Activated T-helper 2 cell treated with anti-CD3 and anti-CD28 coated beads, Interferon-gamma antibody, Interleukin-2, Interleukin-4, amounts not matched to agents 10 μg/mL and 5 μg/mL and 100 μg/mL, durations not matched to agents 14 hours and 24 hours and 36 hours (primary cell): ENCODE data around the gene SLC25A12. TPM values are rescaled to one million over a fixed set of nuclear protein-coding genes. Genes with fewer than 3 reads are reported as not detected.
"Not testable (repeated sequence)": the region's sequence is repeated elsewhere in the genome, so short reads cannot be mapped to it uniquely, and the experiment has no call there.

Source experiments
- DNase-seq: peaks from one replicate; pipeline ENCODE4 v3.0.0; 2021; ENCODE audit warnings: low spot score
- H3K27ac Mint-ChIP-seq: one replicate; pipeline ENCODE4 v1.8.0; 2021; ENCODE audit warnings: mixed read lengths
- H3K27me3 Mint-ChIP-seq: one replicate; pipeline ENCODE4 v1.8.0; 2021; ENCODE audit warnings: low read depth, mixed read lengths
- H3K36me3 Mint-ChIP-seq: one replicate; pipeline ENCODE4 v1.8.0; 2021; ENCODE audit warnings: low read depth, mixed read lengths
- H3K4me1 Mint-ChIP-seq: one replicate; pipeline ENCODE4 v1.8.0; 2021; ENCODE audit warnings: low read depth, mixed read lengths
- H3K4me3 Mint-ChIP-seq: one replicate; pipeline ENCODE4 v1.8.0; 2021; ENCODE audit warnings: low read depth, mild to moderate bottlenecking, moderate library complexity, mixed read lengths
- H3K9me3 Mint-ChIP-seq: one replicate; pipeline ENCODE4 v1.8.0; 2021; ENCODE audit warnings: mixed read lengths
- intact Hi-C: fragments of 100-400 bp; cut with micrococcal nuclease; formaldehyde crosslinking; loops from one replicate; pipeline ENCODE4 v1.15.1; 2023
- total RNA-seq: library from RNA; stranded (reverse); gene quantifications from 2 replicates; pipeline ENCODE4 v1.2.3, GENCODE V29; 2022

Gene SLC25A12
- total RNA-seq, 1 donor from 2014 or later = 27.2 TPM

DNA sequence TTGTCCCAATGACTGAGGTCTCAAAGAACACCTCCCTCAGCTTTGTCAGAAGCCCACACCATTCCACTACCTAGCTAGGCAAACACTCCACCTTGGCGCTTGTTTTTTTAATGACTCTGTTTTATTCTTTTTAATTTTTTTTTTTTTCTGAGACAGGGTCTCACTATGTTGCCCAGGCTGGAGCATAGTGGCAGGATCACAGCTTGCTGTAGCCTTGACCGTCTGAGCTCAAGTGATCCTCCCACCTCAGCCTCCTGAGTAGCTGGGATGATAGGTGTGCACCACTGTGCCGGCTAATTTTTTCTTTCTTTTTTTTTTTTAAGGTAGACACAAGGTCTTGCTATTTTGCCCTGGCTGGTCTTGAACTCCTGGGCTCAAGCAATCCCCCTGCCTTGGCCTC, 101.9 kb downstream of the SLC25A12 start:
- H3K36me3 Mint-ChIP-seq = peaks cover 44% of the 10 kb centered on the region
- intact Hi-C loops = loop anchor here (5.0 to 10.0 kb wide), 2 partner anchors 67 to 85 kb away; no protein-coding TSS in a partner anchor

DNA sequence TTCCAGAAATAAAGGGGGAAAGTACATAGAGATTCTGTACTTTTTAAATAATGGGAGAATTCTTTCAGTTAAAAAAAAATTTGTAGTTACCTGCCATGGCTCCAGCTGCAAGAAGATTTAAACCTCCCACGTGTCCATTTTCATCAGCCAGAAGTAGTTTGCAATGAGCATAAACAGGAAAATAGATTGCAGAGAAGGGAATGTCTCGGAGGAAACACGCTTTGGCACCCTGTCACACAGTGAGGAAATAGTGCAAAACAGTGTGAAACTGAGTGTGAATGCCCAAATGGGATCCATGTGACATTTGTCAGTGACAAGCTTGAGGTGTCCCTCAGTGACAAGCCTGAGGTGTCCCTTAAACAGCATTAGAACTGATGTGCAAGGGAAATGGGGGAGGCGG, 102.7 kb downstream of the SLC25A12 start:
- H3K4me1 Mint-ChIP-seq = peaks cover 15% of the 10 kb centered on the region
- peaks cover 52% of the 10 kb centered on the region for H3K36me3 Mint-ChIP-seq
- H3K9me3 Mint-ChIP-seq = no peaks in the 10 kb centered on the region
- intact Hi-C loops = loop anchor here (5.0 to 10.0 kb wide), 2 partner anchors 67 to 86 kb away; no protein-coding TSS in a partner anchor
- DNase-seq = no peak
- H3K4me3 Mint-ChIP-seq = no peak overlapping the region
- H3K27ac Mint-ChIP-seq = no peak overlapping the region
- H3K27me3 Mint-ChIP-seq = no peaks in the 10 kb centered on the region

More for the DNA sequence above, 101.9 kb downstream of the SLC25A12 start:
- Mint-ChIP-seq H3K4me1 (peaks cover 15% of the 10 kb centered on the region), H3K9me3 (no peaks in the 10 kb centered on the region), H3K4me3 (no peak overlapping the region), H3K27me3 (no peaks in the 10 kb centered on the region), H3K27ac (no peak overlapping the region)
- no peak for DNase-seq

DNA sequence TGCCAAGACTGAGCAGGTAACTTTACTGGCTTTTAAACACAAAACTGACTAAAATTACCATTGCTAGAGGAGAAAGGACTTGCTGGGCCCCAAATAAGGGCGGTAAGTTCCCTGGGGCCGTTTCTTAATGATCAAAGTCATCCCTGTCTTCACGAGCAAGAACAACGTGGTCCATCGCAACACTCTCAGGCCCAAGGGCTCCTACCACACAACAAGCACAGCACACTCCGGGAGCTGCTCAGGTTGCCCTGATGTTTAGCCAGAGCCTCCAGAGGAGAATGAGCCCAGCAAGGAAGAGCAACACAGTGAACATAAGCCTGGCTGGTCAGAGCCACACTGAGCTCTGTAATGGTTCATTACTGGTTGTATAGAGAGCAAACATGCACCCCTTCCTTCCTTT, 104.1 kb downstream of the SLC25A12 start:
- no peaks in the 10 kb centered on the region for H3K9me3 Mint-ChIP-seq
- H3K4me1 Mint-ChIP-seq = peaks cover 11% of the 10 kb centered on the region
- H3K4me3 Mint-ChIP-seq = no peak overlapping the region
- intact Hi-C loops = loop anchor here (5.0 to 10.0 kb wide), 2 partner anchors 65 to 87 kb away; no protein-coding TSS in a partner anchor
- peaks cover 60% of the 10 kb centered on the region for H3K36me3 Mint-ChIP-seq
- no peak overlapping the region for H3K27ac Mint-ChIP-seq
- no peak for DNase-seq
- no peaks in the 10 kb centered on the region for H3K27me3 Mint-ChIP-seq

DNA sequence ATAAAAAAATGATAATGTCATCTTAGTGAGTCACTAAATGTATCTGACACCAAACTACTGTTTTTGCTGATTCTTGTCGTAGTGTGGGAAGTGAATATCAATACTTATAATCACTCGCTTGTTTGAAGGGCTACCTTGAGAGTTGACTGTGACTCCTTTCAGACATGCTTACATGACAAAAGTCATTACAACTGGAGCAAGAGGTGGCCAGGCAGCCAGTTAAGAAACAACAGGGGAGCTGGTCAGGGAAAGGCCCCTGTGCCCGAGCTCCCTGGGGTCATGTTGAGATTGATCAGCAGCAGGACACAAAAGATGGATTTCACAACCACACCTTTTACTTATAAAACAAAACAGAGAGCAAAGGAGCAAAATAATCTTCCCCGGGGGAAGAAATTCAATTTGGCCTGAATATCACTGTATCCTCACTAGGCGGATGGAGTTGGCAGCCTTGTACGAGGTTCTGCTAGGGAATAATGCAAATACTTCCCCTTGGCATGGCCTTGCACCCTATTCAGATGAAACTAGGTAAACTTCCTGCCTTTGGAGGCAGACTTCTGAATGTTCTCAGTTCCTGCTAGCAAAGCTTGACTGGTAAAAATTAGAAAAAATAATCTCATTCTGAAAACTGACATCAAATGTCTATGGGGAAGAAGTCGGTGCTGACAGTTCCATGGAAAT, 105.6 kb downstream of the SLC25A12 start:
- no peak overlapping the region for H3K27ac Mint-ChIP-seq
- intact Hi-C loops = no loop called here
- H3K9me3 Mint-ChIP-seq = no peaks in the 10 kb centered on the region
- no peak overlapping the region for H3K4me3 Mint-ChIP-seq
- H3K4me1 Mint-ChIP-seq = no peaks in the 10 kb centered on the region
- peaks cover 65% of the 10 kb centered on the region for H3K36me3 Mint-ChIP-seq
- DNase-seq = no peak
- H3K27me3 Mint-ChIP-seq = no peaks in the 10 kb centered on the region

DNA sequence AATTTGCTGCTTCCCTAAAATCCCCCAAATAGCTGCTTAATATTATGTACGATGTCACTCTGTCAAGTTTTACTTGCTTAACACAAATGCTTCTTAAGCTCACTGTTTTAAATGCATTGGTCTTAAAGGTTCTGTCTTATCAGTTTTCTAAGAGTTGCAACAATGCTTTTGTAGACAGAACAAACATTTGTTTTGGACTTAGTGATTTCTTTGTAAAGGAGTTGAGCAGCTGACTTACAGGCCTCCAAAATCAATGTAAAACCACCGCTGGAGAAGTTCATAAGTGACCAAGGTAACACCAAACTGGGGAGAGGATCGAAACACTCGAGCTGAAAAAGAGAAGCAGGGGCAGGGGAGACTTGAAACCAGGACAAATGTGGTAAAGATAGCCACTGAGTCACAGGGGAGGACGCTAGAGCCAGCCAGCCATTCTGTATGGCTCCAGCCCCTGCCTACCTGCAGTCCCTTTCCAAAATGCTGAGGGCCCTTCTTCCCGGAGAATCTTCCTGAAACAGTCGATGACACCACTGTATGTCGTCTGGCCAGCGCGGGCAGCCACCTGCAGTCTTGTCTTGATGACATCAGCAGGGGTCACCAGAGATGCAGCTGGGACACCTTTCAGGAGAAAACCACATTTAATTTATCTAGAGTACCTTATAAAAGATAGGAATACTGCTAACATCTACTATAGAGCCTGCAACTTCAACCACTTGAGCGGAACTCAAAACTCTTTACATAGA, 106.5 kb downstream of the SLC25A12 start:
- Mint-ChIP-seq H3K4me3 (no peak overlapping the region), H3K27ac (no peak overlapping the region), H3K9me3 (peaks cover 3% of the 10 kb centered on the region), H3K27me3 (no peaks in the 10 kb centered on the region), H3K36me3 (peaks cover 63% of the 10 kb centered on the region), H3K4me1 (no peaks in the 10 kb centered on the region)
- intact Hi-C loops = no loop called here
- DNase-seq = no peak

DNA sequence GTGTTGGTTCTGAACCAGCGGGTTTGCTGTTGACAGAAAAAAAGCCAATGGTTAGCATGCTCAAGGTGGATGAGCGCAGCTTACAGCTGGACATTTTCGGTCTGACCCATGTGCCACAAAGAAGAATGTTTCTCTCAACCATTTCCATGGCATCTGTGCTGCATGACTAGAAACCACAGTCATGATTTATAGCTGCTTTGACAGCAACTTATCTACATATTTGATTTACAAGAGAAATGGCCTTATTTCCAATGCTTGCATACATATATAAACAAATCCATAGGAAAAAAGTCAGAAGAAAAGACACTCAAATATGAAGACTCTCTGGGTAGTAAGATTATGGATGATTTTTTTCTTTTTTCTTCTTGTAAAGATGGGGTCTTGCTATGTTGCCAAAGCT, 108.6 kb downstream of the SLC25A12 start:
- DNase-seq = no peak
- Mint-ChIP-seq H3K4me3 (no peak overlapping the region), H3K27me3 (no peaks in the 10 kb centered on the region), H3K27ac (no peak overlapping the region), H3K9me3 (peaks cover 3% of the 10 kb centered on the region), H3K36me3 (peaks cover 56% of the 10 kb centered on the region), H3K4me1 (no peaks in the 10 kb centered on the region)
- intact Hi-C loops = no loop called here

DNA sequence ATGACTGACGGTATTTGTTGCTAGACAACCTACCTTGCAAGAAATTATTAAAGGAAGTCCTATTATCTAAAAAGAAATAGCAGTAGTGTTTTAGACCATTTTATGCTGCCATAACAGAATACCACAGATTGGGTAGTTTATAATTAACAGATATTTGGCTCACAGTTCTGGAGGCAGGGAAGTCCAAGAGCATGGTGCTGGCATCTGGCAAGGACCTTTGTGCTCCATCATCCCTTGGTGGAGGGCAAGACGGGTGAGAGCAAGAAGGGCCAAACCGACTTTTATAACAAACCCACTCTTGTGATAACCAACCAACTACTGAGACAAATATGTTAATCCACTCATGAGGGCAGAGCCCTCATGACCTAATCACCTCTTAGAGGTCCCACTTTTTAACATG, 115.5 kb downstream of the SLC25A12 start:
- Mint-ChIP-seq H3K36me3 (peaks cover 28% of the 10 kb centered on the region), H3K4me1 (no peaks in the 10 kb centered on the region), H3K4me3 (no peak overlapping the region), H3K27me3 (no peaks in the 10 kb centered on the region), H3K27ac (no peak overlapping the region), H3K9me3 (peaks cover 11% of the 10 kb centered on the region)
- no peak for DNase-seq
- intact Hi-C loops = no loop called here

DNA sequence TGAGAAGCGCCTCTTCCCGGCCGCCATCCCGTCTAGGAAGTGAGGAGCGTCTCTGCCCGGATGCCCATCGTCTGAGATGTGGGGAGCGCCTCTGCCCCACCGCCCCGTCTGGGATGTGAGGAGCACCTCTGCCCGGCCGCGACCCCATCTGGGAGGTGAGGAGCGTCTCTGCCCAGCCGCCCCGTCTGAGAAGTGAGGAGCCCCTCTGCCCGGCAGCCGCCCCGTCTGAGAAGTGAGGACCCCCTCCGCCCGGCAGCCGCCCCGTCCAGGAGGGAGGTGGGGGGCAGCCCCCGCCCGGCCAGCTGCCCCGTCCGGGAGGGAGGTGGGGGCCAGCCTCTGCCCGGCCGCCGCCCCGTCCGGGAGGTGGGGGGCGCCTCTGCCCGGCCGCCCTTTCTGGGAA, 119.5 kb downstream of the SLC25A12 start:
- H3K27ac Mint-ChIP-seq = not testable (repeated sequence)

DNA sequence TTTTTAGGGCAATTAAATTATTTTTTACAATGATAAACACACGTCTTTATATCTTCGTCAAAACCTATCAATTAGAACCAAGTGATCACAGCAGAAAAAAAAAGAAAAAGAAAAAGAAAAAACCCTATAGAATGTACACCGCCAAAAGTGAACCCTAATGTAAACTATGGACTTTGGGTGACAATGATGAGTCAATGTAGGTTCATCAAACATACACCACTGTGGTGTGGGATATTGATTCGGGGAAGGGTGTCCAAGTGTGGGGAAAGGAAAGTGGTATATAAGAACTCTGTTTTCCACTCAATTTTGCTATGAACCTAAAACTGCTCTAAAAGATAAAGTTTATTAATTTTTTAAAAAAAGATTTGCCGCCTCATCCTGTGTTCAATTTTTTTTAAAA, 121.7 kb downstream of the SLC25A12 start:
- no peaks in the 10 kb centered on the region for H3K4me1 Mint-ChIP-seq
- H3K27ac Mint-ChIP-seq = no peak overlapping the region
- H3K36me3 Mint-ChIP-seq = peaks cover 16% of the 10 kb centered on the region
- no peaks in the 10 kb centered on the region for H3K27me3 Mint-ChIP-seq
- intact Hi-C loops = no loop called here
- no peak overlapping the region for H3K4me3 Mint-ChIP-seq
- H3K9me3 Mint-ChIP-seq = peaks cover 11% of the 10 kb centered on the region
- no peak for DNase-seq

More for the DNA sequence above, 119.5 kb downstream of the SLC25A12 start:
- H3K4me1 Mint-ChIP-seq, DNase-seq, intact Hi-C loops, H3K27me3 Mint-ChIP-seq, H3K4me3 Mint-ChIP-seq: not testable (repeated sequence)
- Mint-ChIP-seq H3K9me3 (peaks cover 18% of the 10 kb centered on the region), H3K36me3 (peaks cover 20% of the 10 kb centered on the region)

DNA sequence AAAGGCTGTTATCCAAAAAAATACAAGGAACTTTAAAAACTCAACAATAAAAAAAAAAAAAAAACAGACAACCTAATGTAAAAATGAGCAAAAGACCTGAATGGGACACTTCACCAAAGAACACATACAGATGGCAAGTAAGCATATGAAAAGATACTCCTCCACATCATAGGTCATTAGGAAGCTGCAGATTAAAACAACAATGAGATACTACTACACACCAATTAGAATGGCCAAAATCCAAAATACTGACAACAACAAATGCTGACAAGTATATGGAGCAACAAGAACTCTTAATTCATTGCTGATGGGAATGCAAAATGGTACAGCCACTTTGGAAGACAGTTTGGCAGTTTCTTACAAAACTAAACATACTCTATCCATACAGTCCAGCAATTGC, 122.6 kb downstream of the SLC25A12 start:
- no peak overlapping the region for H3K4me3 Mint-ChIP-seq
- no peak overlapping the region for H3K27ac Mint-ChIP-seq
- intact Hi-C loops = no loop called here
- peaks cover 14% of the 10 kb centered on the region for H3K36me3 Mint-ChIP-seq
- H3K9me3 Mint-ChIP-seq = peaks cover 11% of the 10 kb centered on the region
- no peak for DNase-seq
- no peaks in the 10 kb centered on the region for H3K27me3 Mint-ChIP-seq
- H3K4me1 Mint-ChIP-seq = no peaks in the 10 kb centered on the region

DNA sequence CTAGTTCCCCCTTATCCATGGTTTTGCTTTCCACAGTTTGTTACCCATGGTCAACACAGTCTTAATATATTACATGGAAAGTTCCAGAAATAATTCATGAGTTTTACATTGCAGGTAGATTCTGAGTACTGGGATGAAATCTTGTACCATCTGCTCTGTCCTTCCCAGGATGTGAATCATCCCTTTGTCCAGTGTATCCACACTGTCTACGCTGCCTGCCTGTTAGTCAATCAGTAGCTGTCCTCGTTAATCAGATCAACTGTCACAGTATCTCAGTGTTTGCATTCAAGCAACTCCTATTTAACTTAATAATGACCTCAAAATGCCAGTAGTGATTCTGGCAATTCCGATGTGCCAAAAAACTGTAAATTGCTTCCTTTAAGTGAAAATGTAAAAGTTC, 130.4 kb downstream of the SLC25A12 start:
- H3K36me3 Mint-ChIP-seq = peaks cover 38% of the 10 kb centered on the region
- no peak overlapping the region for H3K4me3 Mint-ChIP-seq
- no peak for DNase-seq
- H3K27ac Mint-ChIP-seq = no peak overlapping the region
- H3K27me3 Mint-ChIP-seq = no peaks in the 10 kb centered on the region
- peaks cover 6% of the 10 kb centered on the region for H3K9me3 Mint-ChIP-seq
- intact Hi-C loops = no loop called here
- H3K4me1 Mint-ChIP-seq = no peaks in the 10 kb centered on the region

DNA sequence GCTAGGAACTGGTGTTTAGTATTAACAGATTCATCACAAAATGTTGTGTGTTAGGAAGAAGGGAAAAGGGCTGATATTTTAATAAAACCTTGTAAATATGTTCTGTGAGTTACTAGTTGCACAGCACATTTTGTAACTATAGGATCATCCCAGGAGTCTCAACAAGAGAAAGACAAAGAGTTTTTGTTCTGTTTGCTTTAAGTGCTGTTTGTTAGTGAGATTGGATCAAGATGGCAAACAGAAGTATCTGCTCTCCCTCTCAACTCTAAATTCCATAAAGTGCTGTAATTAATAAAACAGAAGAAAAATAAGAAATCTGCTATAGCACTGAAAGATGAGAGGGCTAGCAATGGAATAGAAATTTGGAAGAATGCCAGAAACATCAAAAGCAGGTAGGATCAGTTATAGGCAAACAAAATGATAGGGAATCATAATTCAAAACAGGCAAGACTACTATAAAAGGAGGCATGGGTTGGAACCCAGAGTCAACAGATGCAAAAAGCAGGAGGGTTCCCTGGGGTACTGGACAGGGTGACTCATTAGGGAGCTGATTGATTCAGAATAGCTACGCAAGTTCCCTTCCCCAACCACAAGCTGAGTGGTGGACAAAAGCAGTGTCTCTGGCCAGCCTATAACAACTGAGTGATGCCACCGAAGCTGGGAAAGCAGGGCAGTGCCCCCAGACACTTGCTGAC, 131.0 kb downstream of the SLC25A12 start:
- Mint-ChIP-seq H3K27me3 (no peaks in the 10 kb centered on the region), H3K27ac (no peak overlapping the region), H3K9me3 (peaks cover 12% of the 10 kb centered on the region), H3K36me3 (peaks cover 43% of the 10 kb centered on the region), H3K4me1 (no peaks in the 10 kb centered on the region), H3K4me3 (no peak overlapping the region)
- intact Hi-C loops = no loop called here
- DNase-seq = no peak

DNA sequence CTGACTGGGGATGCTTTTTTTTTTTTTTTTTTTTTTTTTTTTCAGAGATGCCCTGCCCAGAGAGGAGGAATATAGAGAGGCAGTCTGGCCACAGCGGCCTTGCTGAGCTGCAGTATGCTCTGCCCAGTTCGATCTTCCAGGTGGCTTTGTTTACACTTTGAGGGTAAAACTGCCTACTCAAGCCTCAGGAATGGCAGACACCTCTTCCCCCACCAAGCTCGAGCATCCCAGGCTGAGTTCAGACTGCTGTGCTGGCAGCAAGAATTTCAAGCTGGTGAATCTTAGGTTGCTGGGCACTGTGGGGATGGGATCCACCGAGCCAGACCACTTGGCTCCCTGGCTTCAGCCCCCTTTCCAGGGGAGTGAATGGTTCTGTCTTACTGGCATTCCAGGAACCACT, 132.9 kb downstream of the SLC25A12 start:
- H3K4me3 Mint-ChIP-seq, H3K4me1 Mint-ChIP-seq, DNase-seq, H3K27ac Mint-ChIP-seq, intact Hi-C loops, H3K27me3 Mint-ChIP-seq: not testable (repeated sequence)
- H3K36me3 Mint-ChIP-seq = peaks cover 58% of the 10 kb centered on the region
- H3K9me3 Mint-ChIP-seq = peaks cover 13% of the 10 kb centered on the region
